ENCODE measurements around the gene PGAP2. TPM values are rescaled to one million over a fixed set of nuclear protein-coding genes. Genes with fewer than 3 reads are reported as not detected.

Gene PGAP2
- total RNA-seq, 1 experiment from 2014 or later: 30.5 TPM

DNA sequence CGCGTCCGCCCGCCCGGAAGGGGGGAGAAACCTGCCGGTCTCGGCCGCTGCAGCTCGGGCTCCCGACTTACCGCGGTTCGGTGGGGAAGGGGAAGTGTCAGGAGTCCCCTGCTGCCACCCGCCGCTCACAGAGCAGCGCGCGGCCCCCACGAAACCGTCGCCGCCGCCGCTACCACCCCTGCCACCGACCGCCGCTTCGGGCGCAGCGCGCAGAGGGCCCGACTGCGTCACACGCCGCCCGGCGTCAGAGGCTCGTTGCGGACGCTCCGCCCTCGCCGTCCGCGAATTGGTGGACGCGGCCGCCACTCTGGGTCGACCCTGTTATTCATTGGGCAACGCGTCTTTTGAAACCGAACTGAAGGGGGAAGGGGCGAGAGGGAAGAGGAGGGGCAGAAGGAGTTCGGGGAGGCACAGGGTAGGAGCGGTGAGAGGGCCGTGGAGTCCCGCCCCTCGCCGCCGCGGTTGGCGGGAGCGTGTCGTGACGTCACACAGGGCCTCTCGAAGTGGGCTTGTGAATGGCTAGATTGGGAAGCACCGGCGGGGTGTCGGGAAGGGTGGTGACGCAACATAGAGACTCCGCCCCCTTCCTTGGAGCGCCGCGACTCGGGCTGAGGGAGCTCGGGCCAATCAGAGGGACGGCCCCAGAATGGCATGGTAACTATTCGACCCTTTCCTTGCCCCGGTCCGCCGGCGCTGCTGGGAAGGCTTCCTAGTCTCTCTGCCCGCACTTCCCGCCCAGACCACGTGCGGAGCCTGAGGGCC lies 10.8 kb upstream of the PGAP2 start, which contains the start of gene NUP98 (continued):
- TF ChIP-seq REST (IDR thresholded peaks at IDR 0.05; ENCODE audit: low read depth): no peak
- TF ChIP-seq RAD21 (IDR thresholded peaks at IDR 0.05; ENCODE audit: low read depth): no peak

DNA sequence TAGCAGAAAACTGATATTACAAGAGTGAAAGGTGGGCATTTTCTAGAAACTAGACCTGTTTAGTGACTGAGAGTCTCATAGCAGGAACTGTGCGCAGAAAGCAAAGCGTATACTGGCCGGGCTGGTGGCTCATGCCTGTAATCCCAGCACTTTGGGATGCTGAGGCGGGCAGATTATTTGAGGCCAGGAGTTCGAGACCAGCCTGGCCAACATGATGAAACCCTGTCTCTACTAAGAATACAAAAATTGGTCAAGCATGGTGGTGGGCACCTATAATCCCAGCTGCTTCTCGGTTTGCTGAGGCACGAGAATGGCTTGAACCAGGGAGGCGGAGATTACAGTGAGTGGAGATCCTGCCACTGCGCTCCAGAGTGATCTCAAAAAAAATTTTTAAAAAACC lies 9.2 kb upstream of the PGAP2 start:
- Histone ChIP-seq H3K79me2 (ENCODE audit: insufficient read depth, low read length) (peaks cover 33% of the 10 kb centered on the region), H3K4me3 (replicated peaks in 1 of 2; ENCODE audit: low read depth in 1 of 2, low read length in 2 of 2) (no peak overlapping the region), H3K4me2 (ENCODE audit: low read length) (peak overlapping the region; percentile 94; the same call in 1 of the 2 replicates), H3K4me1 (ENCODE audit: control insufficient read depth in 1 of 2, insufficient read depth in 2 of 2, low read length in 2 of 2) (peaks cover 14 to 32% of the 10 kb centered on the region in 2 experiments), H4K20me1 (ENCODE audit: insufficient read depth) (peaks cover 11% of the 10 kb centered on the region; the same call in 1 of the 2 replicates), H3K27ac (ENCODE audit: low read depth, low read length) (no peak overlapping the region), H3K9me3 (ENCODE audit: control insufficient read depth in 1 of 2, insufficient read depth in 1 of 2, low read depth in 1 of 2, low read length in 2 of 2) (no peaks in the 10 kb centered on the region), H3K27me3 (ENCODE audit: insufficient read depth, low read length) (no peaks in the 10 kb centered on the region), H3K9me2 (ENCODE audit: insufficient read depth) (no peaks in the 10 kb centered on the region), H3K36me3 (ENCODE audit: control insufficient read depth in 1 of 2, insufficient read depth in 2 of 2, low read length in 2 of 2) (peaks cover 2% of the 10 kb centered on the region in 2 experiments; a peak in 3 of 4 replicates), H3K9ac (ENCODE audit: low read length) (peak overlapping the region; percentile 93; the same call in 1 of the 2 replicates), H2AFZ (ENCODE audit: low read depth, low read length, poor library complexity, severe bottlenecking) (no peak overlapping the region)
- DNase-seq (ENCODE audit: low read depth, low spot score): no peak
- no TSS peak for BruUV-seq (replicated peaks)
- no peak for ATAC-seq
- intact Hi-C loops (cut with micrococcal nuclease): no loop called here
- RAD21 ChIA-PET (ENCODE audit: low non-redundant PET in 1 of 2, low total read pairs in 2 of 2, uncharacterized antibody in 2 of 2, unreplicated experiment in 2 of 2): no interaction called here
- no peak for TF ChIP-seq CBX3 (IDR thresholded peaks at IDR 0.05; ENCODE audit: low read depth)
- TF ChIP-seq CTCF (IDR thresholded peaks at IDR 0.05 in 2 of 3, conservative IDR thresholded peaks at IDR 0.05 in 1 of 3; ENCODE audit: borderline replicate concordance in 1 of 3, insufficient read depth in 1 of 3, low read depth in 2 of 3, low read length in 2 of 3): no peak
- no peak for TF ChIP-seq EGR1 (IDR thresholded peaks at IDR 0.05; ENCODE audit: low read depth)
- no peak for TF ChIP-seq SIN3A (IDR thresholded peaks at IDR 0.05; ENCODE audit: low read depth)
- TF ChIP-seq ZNF274 (IDR thresholded peaks at IDR 0.05; ENCODE audit: low read depth, low read length): no peak
- no peak for TF ChIP-seq TCF7L2 (IDR thresholded peaks at IDR 0.05; ENCODE audit: borderline replicate concordance, extremely low read depth, insufficient read depth, insufficient read length)
- no peak for TF ChIP-seq POLR2AphosphoS5 (IDR thresholded peaks at IDR 0.05; ENCODE audit: low read depth, low read length)
- POLR2A ChIA-PET: interaction anchor here (1.0 to 1.4 kb wide), 2 partner anchors 9 to 10 kb away, joined by 3 read pairs; partner anchors contain the start of gene PGAP2
- CTCF ChIA-PET: interaction anchor here (0.8 to 1.8 kb wide), 2 partner anchors 9 kb away, joined by 3 to 22 read pairs; partner anchors contain the start of gene PGAP2

Data from HCT116 (cell line).